ENCODE data around the gene PCNP.
"Not testable (repeated sequence)": the region's sequence is repeated elsewhere in the genome, so short reads cannot be mapped to it uniquely, and the experiment has no call there.

PCNP gene

DNA sequence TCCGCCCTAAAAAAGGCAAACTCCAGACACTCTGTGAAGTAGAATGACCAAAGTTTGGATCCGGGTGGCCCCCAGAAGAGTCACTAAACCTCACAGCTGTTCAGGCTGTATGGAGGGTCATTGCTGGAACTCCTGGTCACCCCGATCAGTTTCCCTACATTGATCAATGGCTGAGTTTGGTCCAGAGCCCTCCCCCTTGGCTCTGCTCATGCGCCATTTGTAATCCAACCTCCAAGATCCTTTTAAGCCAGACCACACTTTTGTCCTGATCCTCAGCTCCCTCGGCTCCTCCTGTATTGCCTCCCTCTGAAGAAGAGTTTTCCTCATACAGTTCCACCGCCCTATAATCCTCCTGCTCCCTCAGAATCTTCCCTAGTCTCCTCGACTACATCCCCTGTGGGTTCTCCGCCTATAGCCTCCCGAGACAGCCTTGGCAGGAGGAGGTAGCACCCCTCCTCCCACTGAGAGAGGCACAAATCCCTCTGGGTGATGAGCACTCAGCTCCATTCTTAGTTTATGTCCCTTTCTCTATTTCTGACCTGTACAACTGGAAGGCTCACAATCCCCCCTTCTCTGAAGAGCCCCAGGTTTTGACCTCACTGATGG lies 60.7 kb downstream of the PCNP start:
- DNase-seq, result no peak

DNA sequence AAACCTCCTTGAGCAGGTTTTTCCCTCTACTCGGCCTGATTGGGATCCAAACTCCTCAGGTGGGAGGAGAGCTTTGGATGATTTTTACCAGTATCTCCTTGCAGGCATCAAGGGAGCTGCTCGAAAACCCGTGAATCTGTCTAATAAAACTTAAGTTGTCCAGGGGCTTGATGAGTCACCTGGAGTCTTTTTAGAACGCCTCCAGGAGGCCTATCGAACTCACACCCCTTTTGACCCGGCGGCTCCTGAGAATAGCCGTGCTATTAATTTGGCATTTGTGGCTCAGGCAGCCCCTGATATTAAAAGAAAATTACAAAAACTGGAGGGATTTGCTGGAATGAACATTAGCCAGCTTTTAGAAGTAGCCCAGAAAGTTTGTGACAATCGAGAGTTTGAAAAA lies 61.4 kb downstream of the PCNP start:
- no peak for DNase-seq

DNA sequence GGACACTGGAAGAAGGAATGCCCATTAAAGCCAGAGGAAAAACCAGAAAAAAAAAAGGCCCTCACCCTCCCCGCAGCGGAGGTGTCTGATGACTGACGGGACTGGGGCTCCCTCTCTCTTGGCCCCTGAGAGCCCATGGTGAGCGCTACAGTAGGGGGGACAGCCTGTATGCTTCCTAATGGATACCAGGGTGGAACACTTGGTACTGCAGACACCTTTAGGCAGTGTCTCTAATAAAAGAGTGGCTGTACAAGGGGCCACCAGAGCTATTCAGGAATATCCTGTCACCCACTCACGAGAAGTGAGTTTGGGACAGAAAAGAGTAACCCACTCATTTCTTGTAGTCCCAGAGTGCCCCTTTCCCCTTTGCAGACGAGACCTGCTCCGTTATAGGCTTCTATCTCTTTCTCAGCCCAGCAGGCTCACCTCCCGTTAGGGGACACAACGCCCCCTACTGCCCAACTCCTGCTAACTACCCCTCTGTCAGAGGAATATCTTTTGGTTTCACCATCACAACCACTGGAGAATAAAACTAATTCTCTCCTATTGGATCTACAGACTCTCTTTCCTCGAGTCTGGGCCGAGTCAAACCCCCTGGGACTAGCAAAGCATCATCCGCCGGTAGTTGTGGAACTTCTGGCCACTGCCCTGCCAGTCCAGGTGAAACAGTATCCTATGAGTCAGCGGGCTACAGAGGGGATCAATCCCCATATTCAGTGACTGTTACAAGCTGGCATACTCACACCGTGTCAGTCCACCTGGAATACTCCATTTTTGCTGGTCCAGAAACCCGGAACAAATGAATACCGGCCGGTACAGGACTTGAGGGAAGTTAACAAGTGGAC lies 62.2 kb downstream of the PCNP start:
- DNase-seq, result peak; percentile 70

DNA sequence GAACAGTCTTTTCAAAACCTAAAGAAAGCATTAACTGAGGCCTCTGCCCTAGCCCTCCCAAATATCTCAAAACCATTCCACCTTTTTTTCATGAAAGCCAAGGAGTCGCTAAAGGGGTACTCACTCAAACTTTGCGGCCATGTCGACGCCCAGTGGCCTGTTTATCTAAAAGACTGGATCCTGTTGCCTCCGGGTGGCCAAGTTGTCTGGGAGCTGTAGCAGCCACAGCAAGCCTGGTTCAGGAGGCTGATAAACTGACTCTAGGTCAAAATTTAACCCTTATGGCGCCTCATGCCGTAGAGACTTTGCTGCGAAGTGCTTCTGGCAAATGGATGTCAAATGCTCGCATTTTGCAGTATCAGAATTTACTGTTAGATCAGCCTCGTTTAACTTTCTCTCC lies 63.5 kb downstream of the PCNP start:
- no peak for DNase-seq

DNA sequence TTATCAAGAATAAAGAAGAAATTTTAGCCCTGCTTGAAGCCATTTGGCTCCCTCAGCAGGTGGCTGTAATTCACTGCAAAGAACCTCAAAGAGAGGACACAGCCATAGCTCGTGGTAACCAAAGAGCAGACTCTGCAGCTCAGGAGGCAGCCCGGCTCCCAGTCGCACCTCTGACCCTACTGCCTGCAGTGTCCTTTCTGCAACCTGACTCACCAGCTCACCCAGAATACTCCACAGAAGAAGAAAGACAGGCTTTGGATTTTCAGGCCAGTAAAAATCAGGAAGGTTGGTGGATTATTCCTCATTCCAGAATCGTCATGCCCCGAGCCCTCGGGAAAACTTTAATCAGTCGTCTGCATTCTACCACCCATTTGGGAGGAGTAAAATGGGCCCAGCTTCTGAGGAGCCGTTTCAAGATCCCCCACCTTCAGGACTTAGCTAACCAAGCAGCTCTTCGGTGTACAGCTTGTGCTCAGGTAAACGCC lies 64.3 kb downstream of the PCNP start:
- no peak for DNase-seq

DNA sequence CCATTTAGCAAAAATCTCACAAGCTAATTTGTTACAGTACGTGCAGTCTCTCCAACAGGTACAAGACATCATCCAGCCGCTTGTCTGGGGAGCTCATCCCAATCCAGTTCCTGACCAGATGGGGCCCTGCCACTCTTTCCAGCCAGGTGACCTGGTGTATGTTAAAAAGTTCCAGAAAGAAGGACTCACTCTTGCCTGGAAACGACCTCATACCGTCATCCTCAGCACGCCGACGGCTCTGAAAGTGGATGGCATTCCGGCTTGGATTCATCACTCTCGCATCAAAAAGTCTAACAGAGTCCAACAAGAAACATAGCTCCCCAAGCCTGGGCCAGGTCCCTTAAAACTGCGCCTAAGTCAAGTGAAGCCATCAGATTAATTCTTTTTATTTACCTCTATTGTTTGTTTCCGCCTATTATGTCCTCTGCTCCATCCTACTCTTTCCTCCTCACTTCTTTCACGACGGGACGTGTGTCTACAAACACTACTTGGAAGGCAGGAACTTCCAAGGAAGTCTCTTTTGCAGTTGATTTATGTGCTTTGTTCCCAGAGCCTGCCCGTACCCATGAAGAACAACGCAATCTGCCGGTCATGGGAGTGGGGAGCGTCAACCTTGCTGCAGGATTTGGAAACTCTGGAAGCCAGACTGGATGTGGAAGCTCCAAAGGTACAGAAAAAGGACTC lies 65.4 kb downstream of the PCNP start:
- DNase-seq, result no peak

DNA sequence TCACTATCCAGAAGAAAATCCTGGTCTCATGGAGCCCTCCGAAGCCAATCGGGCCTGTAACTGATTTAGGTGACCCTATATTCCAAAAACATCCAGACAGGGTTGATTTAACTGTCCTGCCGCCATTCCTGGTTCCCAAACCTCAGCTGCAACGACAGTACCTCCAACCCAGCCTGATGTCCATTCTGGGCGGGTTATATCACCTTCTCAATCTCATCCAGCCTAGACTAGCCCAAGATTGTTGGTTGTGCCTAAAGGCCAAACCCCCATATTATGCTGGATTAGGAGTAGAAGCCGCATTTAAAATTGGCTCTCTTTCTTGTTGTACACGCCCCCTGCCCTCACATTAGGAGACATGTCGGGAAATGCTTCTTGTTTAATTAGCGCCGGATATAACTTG lies 66.3 kb downstream of the PCNP start:
- DNase-seq, result no peak

DNA sequence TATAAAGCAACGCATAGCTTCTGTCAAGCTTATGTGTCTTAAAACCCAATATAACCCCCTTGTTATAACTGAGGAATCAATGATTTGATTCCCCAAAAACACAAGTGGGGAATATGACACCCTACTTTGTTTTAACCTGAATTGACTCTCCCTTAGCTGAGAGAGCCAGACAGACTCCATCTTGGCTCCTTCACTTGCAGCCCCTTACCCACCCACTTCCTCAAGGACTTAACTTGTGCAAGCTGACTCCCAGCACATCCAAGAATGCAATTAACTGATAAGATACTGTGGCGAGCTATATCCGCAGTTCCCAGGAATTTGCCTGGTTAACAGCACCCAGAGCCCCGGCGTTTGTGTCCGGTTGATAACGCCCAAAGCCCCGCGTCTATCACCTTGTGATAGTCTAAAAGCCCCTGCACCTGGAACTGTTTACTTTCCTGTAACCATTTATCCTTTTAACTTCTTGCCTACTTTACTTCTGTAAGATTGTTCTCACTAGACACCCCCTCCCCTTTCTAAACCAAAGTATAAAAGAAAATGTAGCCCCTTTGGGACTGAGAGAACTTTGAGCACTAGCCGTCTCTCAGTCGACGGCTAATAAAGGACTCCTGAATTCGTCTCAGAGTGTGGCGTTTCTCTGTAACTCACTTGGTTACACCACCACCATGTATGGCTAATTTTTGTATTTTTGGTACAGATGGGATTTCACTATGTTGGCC lies 67.6 kb downstream of the PCNP start:
- not testable (repeated sequence) for DNase-seq

DNA sequence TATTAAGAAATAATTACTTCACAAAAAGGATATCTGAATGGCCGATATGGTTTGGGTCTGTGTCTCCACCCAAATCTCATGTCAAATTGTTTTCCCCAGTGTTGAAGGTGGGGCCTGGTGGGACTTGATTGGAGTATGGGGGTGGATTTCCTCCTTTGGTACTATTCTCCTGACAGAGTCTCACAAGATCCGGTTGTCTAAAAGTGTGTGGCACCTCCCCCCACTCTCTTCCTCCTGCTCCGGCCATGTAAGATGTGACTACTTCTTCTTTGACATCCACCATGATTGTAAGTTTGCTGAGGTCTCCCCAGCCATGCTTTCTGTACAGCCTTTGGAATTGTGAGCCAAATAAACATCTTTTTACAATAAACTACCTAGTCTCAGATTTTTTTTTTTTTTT lies 68.5 kb downstream of the PCNP start:
- no peak for DNase-seq

DNA sequence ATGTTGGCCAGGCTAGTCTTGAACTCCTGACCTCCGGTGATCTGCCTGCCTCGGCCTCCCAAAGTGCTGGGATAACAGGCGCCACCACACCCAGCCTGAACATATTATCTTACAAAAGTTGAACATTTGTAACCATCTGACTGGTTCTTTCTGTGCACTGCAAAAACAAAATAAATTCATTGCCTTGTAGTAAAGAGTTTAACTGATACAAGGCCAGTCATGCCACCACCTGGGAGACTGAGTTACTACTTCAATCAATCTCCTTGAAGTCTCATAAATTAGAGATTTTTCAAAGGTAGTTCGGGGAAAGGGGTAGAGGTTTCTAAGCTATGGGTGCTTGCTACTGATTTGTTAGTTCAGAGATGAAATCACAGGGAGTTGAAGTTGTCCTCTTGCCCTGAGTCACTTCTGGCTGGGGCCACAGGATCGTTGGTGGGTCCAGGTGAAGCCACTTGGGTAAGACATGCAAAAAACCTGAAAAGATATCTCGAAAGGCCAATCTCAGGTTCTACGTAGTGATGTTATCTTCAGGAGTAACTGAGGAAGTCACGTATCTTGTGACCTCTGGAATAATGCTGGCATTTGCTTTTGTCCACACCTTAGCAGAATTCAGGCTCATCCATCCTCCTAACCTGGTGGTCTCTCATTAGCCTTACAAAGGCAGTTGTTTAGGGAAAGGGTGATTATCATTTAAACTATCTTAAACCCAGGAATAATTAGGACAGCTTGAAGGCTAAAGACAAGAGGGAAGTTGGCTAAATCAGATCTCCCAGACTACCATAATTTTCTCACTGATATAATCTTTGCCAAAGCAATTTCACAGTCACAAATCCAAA lies 69.2 kb downstream of the PCNP start:
- no peak for DNase-seq

Data from activated naive CD4-positive, alpha-beta T cell treated with Interleukin-2 at 50 U/mL for 16 hours (primary cell).